HFFc6 (cell line): ENCODE results near the gene RPS23. TPM values are rescaled to one million over a fixed set of nuclear protein-coding genes. Genes with fewer than 3 reads are reported as not detected.

Experiments used
- DNase-seq: peaks from one replicate; pipeline ENCODE4 v3.0.0-alpha.2; 2018
- H3K27ac Mint-ChIP-seq: 2 replicates; pipeline ENCODE4 v1.8.0; 2020; ENCODE audit warnings: mild to moderate bottlenecking, mixed read lengths
- H3K27me3 Mint-ChIP-seq: 2 replicates; pipeline ENCODE4 v1.8.0; 2021; ENCODE audit warnings: mild to moderate bottlenecking, moderate library complexity, mixed read lengths; ENCODE audit not compliant: insufficient read depth
- H3K36me3 Mint-ChIP-seq: 2 replicates; pipeline ENCODE4 v1.8.0; 2021; ENCODE audit warnings: low read depth, mixed read lengths
- H3K4me1 Mint-ChIP-seq: 2 replicates; pipeline ENCODE4 v1.8.0; 2020; ENCODE audit warnings: low read depth, mixed read lengths
- H3K4me3 Mint-ChIP-seq: 2 replicates; pipeline ENCODE4 v1.8.0; 2020; ENCODE audit warnings: mild to moderate bottlenecking, moderate library complexity, mixed read lengths
- H3K9me3 Mint-ChIP-seq: 2 replicates; pipeline ENCODE4 v1.8.0; 2020; ENCODE audit warnings: mild to moderate bottlenecking, mixed read lengths
- total RNA-seq, 6 experiments: library from RNA; stranded (reverse); fragmentation: NEBNext Ultra II Directional; extraction: Animal tissue kit (Norgen Biotek cat#: 25700); gene quantifications; 2 replicates in 1 of 6; 3 replicates in 5 of 6; pipeline ENCODE4 v1.2.3, GENCODE V29; 2021
- TF ChIP-seq, protein P1 (sequence below): fragments of 200-600 bp; sonication (generic); IDR thresholded peaks from 2 replicates; pipeline ENCODE4 v1.5.0; 2021; ENCODE audit warnings: antibody characterized with exemption, mild to moderate bottlenecking

RPS23 gene
- total RNA-seq, 6 experiments from 2014 or later, result 1,416 to 1,929 (median 1,647) TPM

DNA sequence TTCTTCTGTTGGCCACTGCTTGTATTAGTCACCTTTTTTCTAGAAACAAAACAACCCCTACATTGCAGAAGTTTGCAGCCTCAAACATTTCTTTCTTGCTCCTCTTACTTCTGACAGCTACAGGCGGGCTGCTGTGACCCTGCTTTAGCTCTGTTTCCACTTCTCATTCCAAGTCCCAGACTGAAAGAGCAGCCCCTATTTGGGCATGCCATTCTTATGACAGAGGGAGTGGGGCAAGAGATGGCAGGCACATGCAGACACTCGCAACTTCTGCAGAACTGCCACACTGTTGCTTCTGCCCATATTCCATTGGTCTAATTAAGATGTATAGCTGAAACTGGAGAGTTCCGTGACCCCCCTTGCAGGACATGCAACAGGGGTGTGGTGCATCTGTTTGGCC is 19.6 kb upstream of the RPS23 start:
- H3K27me3 Mint-ChIP-seq, result no peaks in the 10 kb centered on the region; the same call in 1 of the 2 replicates
- TF ChIP-seq, protein P1, sequence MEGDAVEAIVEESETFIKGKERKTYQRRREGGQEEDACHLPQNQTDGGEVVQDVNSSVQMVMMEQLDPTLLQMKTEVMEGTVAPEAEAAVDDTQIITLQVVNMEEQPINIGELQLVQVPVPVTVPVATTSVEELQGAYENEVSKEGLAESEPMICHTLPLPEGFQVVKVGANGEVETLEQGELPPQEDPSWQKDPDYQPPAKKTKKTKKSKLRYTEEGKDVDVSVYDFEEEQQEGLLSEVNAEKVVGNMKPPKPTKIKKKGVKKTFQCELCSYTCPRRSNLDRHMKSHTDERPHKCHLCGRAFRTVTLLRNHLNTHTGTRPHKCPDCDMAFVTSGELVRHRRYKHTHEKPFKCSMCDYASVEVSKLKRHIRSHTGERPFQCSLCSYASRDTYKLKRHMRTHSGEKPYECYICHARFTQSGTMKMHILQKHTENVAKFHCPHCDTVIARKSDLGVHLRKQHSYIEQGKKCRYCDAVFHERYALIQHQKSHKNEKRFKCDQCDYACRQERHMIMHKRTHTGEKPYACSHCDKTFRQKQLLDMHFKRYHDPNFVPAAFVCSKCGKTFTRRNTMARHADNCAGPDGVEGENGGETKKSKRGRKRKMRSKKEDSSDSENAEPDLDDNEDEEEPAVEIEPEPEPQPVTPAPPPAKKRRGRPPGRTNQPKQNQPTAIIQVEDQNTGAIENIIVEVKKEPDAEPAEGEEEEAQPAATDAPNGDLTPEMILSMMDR, result no peak
- H3K36me3 Mint-ChIP-seq, result no peaks in the 10 kb centered on the region
- no peak overlapping the region for H3K27ac Mint-ChIP-seq
- peaks cover 10% of the 10 kb centered on the region; the same call in 1 of the 2 replicates for H3K4me1 Mint-ChIP-seq
- 0 out of 2 replicates have a peak, but pooled peaks cover 3% of the 10 kb centered on the region for H3K9me3 Mint-ChIP-seq
- H3K4me3 Mint-ChIP-seq, result no peak overlapping the region
- DNase-seq, result no peak

DNA sequence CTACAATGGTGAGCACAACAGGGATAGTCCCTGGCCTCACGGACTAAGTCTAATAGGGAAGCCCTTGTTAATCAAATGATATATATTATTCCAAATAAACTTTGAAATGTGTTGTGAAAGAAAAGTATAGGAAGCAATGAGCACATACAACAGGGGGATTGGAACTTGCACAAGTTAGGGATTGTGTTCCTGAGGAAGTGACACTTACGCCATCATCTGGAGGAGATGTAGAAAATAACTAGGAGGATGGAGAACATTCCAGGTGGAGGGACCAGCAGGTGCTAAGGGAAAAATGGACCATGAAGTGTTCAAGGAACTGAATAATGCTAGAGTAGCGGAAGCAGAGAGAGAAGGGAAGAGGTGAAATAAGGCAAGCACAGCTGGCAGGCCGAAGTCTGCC is 18.8 kb upstream of the RPS23 start:
- no peak overlapping the region for H3K4me3 Mint-ChIP-seq
- TF ChIP-seq, protein P1, result no peak
- peaks cover 10% of the 10 kb centered on the region; the same call in 1 of the 2 replicates for H3K4me1 Mint-ChIP-seq
- no peak for DNase-seq
- no peaks in the 10 kb centered on the region; the same call in 1 of the 2 replicates for H3K27me3 Mint-ChIP-seq
- 0 out of 2 replicates have a peak, but pooled peaks cover 3% of the 10 kb centered on the region for H3K9me3 Mint-ChIP-seq
- no peaks in the 10 kb centered on the region for H3K36me3 Mint-ChIP-seq
- H3K27ac Mint-ChIP-seq, result no peak overlapping the region

GRCh38 chr5:82295959-82296531 is 17.9 kb upstream of the RPS23 start:
- H3K4me3 Mint-ChIP-seq, result no peak overlapping the region
- TF ChIP-seq, protein P1, result no peak
- H3K27me3 Mint-ChIP-seq, result no peaks in the 10 kb centered on the region; the same call in 1 of the 2 replicates

DNA sequence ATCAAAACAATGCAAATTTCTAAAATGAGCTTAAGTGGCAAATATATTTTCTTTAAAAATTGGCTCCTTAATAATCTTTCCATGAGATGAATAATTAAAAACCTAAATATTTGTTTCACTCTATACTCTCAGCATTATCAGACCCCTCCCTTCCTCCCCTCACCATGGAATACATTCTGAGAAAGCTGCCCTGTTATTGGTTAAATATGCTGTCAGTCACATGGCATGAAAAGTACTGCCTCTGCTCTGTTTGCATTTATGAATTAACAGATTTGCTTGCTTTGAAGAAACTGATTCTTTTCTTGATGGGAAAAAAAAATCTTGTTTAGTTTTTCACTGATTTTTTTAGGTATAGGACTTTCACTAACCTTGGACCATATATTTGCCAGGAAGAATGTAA is 17.0 kb upstream of the RPS23 start:
- 0 out of 2 replicates have a peak, but pooled peaks cover 3% of the 10 kb centered on the region for H3K9me3 Mint-ChIP-seq
- DNase-seq, result no peak
- peaks cover 10% of the 10 kb centered on the region; the same call in 1 of the 2 replicates for H3K4me1 Mint-ChIP-seq

More at GRCh38 chr5:82295959-82296531, 17.9 kb upstream of the RPS23 start:
- H3K9me3 Mint-ChIP-seq, result 0 out of 2 replicates have a peak, but pooled peaks cover 3% of the 10 kb centered on the region
- peaks cover 10% of the 10 kb centered on the region; the same call in 1 of the 2 replicates for H3K4me1 Mint-ChIP-seq
- H3K27ac Mint-ChIP-seq, result no peak overlapping the region
- H3K36me3 Mint-ChIP-seq, result no peaks in the 10 kb centered on the region
- no peak for DNase-seq

DNA sequence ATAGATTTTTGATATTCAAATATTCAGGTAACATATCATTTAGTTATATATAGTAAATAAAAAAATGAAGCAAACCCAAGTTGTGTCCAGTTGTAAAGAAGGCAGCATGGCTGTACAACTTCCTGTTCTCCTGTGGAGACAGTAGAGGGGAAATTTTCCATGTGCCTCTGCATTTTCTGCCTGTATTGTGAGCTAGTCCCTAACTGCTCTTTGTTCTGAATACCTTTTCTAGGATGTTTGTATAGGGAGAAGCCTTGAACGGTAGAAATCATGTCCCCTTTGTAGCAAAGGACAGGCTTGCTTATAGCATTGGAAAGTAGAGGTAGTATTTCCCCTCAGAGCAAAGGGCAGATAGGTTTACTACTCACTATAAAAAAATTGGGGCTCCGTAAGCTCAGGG is 13.3 kb upstream of the RPS23 start:
- TF ChIP-seq, protein P1, result no peak
- no peak for DNase-seq
- Mint-ChIP-seq H3K27me3 (no peaks in the 10 kb centered on the region; the same call in 1 of the 2 replicates), H3K27ac (no peak overlapping the region), H3K9me3 (no peaks in the 10 kb centered on the region), H3K4me3 (no peak overlapping the region), H3K36me3 (no peaks in the 10 kb centered on the region), H3K4me1 (0 out of 2 replicates have a peak, but pooled peaks cover 6% of the 10 kb centered on the region)

More for the DNA sequence above, 17.0 kb upstream of the RPS23 start:
- TF ChIP-seq, protein P1, result no peak
- Mint-ChIP-seq H3K4me3 (no peak overlapping the region), H3K27ac (no peak overlapping the region), H3K36me3 (no peaks in the 10 kb centered on the region), H3K27me3 (no peaks in the 10 kb centered on the region; the same call in 1 of the 2 replicates)
